GM19463 (cell line): ENCODE data around the gene SCIN.
A peak's percentile ranks its signal among the peaks of the same experiment; 100 is the strongest.
"Not testable (repeated sequence)": the region's sequence is repeated elsewhere in the genome, so short reads cannot be mapped to it uniquely, and the experiment has no call there.

ENCODE experiments used
- ATAC-seq: cut with Tn5 transposase; IDR thresholded peaks from one replicate; pipeline ENCODE4 v1.9.1; 2021; ENCODE audit warnings: mild to moderate bottlenecking, moderate library complexity; ENCODE audit not compliant: unreplicated experiment

Gene SCIN

DNA sequence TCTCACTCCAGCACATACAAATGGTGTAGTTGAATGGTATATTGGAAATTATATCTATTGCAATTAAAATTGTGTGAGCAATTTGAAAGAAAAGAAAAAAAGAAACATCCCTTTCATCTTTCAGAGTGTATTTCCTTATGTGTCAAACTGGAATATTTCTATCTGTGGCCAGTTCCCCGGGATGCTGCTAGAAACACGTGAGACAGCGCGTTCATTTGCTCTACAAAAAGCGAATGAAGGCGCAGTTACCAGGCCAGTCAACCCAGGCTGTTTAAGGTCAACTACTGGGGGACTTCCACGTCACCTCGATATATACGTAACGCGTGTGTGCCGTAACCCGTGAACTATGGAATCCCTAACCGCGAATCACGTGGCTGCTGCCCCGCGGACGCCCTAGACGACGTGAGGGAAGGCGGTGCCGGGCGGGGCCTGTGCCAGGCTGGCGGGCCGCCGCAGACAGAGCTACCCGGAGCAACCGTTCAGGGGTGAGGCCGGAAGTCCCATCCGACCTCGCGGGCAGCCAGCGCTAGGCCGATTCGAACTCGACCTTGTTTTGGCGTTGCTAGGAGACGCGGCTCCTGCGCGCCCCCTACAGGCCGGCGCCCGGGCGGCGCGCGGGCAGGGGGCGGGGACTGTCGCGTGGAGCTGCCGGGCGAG is 115.8 kb downstream of the SCIN start:
- ATAC-seq = peak; percentile 70

DNA sequence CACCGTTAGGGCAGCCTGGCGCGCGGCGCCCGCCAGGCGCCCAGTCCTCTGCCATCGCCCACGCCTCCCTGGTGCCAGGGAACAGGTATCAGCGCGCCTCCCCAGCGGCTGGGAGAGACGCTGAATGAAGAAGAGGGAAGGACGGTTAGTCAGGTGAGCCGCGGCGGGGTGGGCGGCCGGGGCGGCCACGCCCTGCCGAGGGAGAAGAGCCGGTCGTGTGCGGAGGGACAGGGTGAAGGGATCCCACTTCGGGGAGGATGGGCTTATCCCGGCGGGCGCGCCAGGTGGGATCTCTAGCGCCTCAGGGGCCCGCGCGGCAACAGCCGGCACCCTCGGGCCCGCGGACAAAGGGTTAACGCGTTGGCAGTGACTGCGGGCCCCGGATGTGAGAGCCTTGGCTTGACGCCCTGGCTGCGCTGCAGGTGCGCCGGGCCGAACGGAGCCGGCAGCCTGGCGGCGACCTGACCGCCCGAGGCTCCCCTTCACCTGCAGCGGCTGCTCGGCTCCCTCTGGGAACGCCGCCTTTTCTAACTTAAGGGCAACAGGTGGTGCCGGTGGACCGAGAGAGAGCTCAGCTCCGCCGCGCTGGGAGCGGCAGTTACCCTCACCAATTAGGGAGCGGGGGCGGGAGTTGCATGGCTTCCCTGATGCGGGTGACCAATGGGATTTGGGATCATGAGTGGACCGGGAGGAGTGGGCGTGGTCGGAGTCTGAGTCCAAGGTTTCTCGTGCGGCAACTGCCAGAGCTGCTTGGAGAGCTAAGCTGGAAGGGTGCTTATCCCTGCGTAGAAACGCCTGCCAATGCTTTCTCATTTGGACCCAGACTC is 116.6 kb downstream of the SCIN start, which contains the start of gene ARL4A:
TSS of gene ARL4A (plus strand) at position 743 of the 827 bp plus-strand sequence. CDS start 622 bp downstream, outside the sequence.
- peak; percentile 77 for ATAC-seq

DNA sequence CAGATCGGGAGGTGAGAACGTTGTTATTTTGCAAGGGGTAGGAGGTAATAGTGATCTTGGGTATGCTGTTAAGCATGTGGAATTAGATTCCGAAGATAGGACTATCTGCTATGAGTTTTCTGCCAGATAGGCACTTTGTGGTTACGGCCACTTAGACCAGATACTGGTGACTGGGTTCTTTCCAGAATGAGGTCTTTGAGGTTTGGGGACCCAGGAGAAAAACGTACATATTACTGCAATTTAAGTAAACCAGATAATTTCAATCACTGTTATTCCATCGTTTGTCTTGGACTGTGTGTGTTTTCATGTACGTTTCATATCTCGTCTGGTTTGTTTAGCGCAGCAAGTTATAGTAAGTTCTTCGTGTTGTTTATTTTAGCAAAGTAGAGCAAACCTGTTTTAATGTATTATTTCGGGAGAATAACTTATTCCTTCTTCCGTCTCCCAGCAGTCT is 117.2 kb downstream of the SCIN start:
- ATAC-seq = no peak

DNA sequence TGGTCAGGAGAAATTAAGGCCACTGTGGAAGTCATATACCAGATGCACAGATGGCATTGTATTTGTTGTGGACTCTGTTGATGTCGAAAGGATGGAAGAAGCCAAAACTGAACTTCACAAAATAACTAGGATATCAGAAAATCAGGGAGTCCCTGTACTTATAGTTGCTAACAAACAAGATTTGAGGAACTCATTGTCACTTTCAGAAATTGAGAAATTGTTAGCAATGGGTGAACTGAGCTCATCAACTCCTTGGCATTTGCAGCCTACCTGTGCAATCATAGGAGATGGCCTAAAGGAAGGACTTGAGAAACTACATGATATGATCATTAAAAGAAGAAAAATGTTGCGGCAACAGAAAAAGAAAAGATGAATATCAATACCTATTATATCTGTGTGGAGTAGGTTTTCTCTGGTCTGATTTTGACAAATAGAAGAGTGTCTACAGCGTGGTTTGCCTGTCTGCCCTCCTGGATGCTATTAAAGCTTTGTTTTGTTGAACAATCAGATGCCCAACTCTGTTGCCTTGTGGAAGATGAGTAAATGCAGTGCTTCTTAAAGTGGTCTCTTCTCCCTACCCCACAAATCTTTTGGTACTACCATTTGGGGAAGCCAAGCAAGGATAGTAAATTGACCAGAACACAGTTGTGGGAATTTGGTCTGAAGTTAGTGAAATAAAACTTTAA is 118.1 kb downstream of the SCIN start:
- ATAC-seq = not testable (repeated sequence)

DNA sequence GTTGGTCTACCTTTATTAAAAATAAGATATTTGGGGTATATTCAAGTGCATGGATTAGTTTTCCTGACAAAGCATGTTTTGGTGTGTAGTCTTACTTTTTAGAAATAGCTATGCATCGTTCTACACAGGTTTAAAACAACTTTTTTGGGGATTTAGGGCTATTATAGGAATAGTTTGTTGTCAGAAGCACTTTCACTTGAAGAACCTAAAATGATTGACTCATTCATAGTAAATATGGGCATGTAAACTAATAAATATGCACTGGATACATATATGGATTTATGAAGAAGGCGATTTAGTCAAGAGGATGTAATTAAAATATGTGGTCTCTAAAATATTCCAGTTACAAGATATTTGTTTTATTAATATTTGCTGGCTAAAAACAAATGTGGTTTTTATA is 118.9 kb downstream of the SCIN start:
- no peak for ATAC-seq

DNA sequence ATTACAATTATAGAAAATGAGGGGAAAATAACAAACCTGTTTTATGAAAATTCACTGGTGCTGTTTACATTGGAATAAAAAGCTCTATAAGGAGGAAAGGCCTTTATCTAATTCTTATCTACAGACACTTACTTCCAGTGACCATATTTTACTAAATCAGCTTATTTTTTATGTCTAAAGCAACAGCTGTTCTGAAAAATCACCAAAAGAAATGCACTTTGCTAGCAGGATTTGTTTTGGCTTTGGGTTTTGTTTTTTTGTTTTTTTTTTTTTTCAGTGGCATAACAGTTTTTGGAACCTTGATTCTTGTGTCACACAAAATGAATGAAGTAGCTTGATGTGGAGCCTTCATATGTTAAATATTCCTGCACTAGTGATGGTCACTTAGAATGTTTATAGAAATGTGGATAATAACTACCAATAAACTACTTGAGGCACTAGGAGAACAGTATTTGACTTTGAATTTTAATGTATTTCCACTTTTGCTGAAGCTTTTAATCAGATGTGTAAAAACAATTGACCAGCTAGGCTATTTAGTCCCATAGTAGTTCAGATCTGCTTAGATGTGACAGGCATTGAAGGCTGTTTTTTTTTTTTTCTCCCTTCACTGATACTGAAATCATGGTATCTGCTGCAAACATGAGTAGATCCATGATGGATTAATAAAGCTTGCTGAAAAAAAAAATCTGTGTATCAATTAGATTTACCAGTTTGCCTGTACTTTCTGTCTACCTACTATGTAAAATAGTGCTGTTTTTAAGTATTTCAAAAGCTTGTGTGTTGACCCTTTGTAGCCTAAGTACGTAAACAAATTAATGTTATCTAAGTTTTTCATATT is 119.7 kb downstream of the SCIN start:
- ATAC-seq = no peak

DNA sequence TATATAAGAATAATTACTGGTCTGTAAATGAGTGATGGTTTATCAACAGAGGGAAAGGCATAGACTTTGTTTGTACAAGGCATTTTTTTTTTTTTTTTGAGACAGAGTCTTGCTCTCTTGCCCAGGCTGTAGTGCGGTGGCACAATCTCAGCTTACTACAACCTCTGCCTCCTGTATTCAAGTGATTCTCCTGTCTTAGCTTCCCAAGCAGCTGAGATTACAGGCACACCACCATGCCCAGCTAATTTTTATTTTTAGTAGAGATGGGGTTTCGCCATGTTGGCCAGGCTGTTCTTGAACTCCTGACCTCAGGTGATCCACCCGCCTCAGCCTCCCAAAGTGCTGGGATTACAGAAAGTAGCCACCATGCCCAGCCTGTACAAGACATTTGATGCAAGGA is 120.9 kb downstream of the SCIN start:
- not testable (repeated sequence) for ATAC-seq

DNA sequence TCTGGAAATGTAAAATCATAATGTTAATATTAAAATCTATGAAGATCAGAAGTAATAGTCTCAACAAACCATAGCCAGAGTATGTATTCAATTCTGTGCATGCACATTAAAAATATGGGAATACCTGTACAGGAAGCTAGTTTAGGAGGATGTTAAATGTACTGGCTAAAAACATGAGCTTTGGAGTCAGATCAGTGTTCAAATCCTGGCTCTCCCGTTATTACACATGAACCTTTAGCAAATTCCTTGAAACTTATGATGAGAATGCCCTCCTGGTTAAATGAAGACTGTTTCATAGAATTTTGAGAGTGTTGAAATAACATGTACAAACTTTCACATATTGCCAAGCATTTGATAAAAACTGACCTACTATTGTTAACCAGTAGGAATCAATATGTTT is 121.5 kb downstream of the SCIN start:
- no peak for ATAC-seq

DNA sequence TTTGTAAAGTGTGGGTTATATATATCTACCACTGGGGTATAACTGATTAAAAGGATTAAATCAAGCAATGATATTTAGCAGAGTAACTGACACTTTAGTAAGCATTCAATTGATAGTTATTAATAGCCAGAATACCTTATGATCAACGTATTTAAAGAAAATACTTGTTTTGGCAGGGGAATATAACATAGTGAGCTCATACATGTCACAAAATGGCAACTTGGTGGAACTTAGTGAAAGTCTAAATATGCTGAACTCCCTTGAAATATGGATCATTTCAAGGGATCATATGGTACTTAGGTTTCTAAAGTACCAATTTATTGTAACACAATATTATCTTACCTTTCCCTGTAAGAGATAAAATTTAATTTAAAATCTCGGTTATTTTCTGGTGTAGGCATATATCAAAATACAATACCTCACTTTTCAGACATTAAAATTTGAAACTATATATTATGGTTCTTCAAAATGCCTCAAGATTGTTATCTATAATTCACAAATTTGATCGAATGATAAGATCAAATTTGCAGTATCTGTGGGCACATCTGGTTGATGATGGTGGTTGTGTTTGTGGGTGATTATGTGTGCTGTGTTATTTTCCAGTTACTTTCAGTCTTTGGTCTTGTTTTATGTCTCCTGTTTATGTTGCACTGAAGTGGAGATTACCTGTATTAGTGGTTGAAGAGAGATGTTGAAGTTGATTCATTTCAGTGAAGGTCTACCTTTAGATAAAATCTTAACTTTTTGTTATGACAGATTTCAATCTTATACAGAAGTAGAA is 122.1 kb downstream of the SCIN start:
- ATAC-seq = no peak

DNA sequence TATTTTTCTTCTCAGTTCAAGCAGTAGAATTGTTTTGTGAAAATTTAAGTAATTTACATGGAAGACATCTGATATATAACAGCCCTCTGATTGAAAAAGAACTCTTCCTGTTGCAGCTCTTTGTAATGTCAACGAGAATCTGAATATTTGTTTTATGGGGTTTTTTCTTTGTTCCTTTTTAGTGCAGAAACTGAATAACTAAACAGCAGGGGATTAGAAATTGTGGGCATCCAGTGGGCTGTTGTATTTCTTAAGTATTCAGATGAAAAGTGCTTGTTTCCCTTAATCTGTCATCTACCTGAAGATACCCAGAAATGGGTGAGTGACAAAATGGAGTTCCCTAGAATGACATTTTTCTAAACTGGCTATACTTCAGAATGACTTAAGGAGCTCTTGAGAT is 124.3 kb downstream of the SCIN start:
- no peak for ATAC-seq

DNA sequence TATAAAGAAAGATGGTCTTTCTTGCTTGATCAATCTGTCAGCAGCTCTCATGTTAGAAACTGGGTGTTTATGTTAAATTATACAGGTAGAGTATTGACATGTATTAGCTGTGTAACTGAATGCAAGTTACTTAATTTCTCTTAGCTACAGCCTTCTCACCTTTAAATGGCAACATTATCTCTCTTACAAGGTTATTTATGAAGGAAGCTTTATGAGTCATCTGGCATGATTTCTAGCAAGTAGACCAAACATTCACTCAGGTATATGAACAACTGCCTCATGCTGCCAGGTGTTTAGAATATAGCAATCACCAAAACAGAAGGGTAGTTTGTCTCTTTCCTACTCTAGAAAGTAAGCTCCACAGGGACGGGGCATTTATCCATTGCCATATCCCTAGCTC is 125.4 kb downstream of the SCIN start:
- no peak for ATAC-seq

DNA sequence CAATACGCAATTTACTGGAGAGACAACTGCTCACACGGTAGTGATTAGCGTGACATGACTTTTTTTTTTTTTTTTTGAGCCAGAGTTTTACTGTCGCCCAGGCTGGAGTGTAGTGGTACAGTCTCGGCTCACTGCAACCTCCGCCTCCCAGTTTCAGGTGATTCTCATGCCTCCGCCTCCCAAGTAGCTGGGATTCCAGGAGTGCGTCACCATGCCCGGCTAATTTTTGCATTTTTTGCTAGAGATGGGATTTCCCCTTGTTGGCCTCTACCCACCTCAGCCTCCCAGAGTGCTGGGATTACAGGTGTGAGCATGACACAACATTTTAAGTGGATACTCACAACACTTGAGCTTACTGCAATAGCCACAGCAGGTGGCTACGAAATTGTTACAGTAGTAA is 128.8 kb downstream of the SCIN start:
- no peak for ATAC-seq

DNA sequence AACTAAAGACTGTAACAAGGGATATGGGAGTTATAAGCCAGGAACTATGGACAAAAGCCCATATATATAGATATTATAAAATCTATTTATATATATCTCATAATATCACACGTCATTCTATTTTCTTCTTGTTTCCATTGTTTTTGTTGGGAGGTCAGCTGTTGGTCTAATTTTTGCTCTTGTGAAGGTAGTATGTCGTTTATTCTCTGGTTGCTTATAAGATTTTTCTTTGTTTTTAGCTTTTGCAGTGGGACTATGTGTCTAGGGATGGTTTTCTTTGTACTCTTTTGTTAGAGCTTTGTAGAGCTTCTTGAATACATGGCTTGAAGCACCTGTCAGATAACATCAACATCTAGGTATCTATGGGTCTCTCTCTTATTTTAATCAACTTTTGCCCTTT is 130.9 kb downstream of the SCIN start:
- no peak for ATAC-seq

DNA sequence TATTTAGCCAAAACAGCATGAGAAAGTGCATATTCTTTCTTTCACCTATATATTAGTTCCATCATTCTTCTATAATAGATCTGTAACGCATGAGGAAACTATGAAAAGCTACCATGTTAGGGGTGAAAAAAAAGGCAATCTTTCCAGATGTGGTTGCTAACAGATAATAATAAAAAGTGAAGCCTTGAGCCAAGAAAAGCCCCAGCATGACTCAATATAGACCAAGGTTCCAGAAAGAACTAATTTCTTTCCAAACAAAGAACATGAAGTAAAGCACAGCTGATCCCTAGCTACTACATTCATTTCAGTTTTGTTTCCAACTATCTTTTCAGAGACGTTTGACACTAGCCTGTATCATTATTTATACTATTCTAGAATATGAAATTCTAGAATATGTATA is 133.4 kb downstream of the SCIN start:
- no peak for ATAC-seq

DNA sequence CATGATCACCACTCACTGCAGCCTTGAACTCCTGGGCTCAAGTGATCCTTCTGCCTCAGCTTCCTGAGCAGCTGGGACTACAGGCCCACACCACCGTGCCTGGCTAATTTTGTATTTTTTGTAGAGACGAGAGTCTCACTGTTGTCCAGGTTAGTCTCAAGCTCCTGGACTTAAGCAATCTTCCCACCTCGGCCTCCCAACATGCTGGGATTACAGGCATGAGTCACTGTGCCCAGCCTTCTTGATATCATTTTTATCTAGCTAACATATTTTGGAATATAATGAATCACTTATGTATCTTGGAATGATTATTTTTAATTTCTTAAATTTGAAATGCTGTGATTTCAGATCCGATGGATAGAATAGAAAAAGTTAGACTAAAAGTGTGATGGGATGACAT is 135.4 kb downstream of the SCIN start:
- no peak for ATAC-seq

DNA sequence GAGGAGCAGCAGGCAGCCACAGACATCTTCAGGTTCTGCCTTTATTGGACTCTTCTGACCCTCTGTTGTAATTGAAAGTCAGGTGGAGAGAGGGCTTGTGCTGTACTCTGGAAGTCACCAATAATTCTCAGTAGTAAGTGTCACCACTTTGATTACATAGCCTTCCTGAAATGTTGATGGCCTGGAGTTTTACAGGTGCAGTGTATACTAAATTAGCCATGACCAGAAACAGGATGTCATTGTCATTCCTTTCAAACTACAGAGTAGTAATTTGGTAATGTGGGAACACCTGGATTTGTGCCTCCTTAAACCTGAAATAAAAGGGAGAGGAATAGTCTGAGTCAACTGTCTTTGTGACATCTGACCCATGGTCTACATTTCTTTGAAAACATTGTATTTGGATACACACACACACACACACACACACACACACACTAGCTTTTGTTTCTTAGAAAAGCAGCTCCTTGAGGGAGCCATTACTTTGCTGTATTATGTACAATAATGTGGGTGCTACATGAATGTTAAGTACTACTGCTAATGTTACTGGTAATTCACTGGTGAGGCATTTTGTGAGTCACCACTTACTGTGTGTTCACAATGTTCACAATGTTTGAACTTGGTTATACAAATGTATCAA is 136.5 kb downstream of the SCIN start:
- no peak for ATAC-seq

DNA sequence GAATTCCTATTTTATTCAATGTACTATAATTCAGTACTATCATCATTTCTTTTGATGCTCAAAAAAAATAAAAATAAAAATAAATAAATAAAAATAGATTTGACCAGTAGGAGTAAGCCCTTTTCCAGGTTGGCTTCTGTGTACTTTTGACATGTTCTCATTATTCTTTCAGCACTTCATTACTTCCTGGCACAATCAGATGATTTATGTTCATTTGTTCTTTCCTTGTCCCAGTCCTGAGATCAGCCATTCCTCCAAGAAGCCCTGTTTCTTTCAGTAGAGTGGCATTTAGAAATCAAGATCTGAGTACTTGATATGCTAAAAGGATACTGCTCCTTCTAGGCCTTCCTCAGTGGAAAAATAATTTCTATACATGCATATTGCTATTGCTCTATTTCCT is 137.8 kb downstream of the SCIN start:
- no peak for ATAC-seq
